22Rv1 (cell line): ENCODE results near the gene GNG7.

ENCODE experiments used
- H3K27ac ChIP-seq: fragments of 450-650 bp; 2 replicates; pipeline ENCODE4 v1.5.1; 2017
- ZFX ChIP-seq: fragments of 450-650 bp; IDR thresholded peaks from 2 replicates; pipeline ENCODE4 v1.6.1; 2017; ENCODE audit warnings: antibody characterized with exemption, borderline replicate concordance
- TF ChIP-seq, protein P1 (sequence below): fragments of 450-650 bp; IDR thresholded peaks from 2 replicates; pipeline ENCODE4 v1.5.1; 2017; ENCODE audit warnings: mild to moderate bottlenecking

Gene GNG7

GRCh38 chr19:2517881-2518601, 184.5 kb downstream of the GNG7 start:
- TF ChIP-seq, protein P1, sequence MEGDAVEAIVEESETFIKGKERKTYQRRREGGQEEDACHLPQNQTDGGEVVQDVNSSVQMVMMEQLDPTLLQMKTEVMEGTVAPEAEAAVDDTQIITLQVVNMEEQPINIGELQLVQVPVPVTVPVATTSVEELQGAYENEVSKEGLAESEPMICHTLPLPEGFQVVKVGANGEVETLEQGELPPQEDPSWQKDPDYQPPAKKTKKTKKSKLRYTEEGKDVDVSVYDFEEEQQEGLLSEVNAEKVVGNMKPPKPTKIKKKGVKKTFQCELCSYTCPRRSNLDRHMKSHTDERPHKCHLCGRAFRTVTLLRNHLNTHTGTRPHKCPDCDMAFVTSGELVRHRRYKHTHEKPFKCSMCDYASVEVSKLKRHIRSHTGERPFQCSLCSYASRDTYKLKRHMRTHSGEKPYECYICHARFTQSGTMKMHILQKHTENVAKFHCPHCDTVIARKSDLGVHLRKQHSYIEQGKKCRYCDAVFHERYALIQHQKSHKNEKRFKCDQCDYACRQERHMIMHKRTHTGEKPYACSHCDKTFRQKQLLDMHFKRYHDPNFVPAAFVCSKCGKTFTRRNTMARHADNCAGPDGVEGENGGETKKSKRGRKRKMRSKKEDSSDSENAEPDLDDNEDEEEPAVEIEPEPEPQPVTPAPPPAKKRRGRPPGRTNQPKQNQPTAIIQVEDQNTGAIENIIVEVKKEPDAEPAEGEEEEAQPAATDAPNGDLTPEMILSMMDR: no peak
- no peak for TF ChIP-seq ZFX
- no peak overlapping the region for H3K27ac ChIP-seq

DNA sequence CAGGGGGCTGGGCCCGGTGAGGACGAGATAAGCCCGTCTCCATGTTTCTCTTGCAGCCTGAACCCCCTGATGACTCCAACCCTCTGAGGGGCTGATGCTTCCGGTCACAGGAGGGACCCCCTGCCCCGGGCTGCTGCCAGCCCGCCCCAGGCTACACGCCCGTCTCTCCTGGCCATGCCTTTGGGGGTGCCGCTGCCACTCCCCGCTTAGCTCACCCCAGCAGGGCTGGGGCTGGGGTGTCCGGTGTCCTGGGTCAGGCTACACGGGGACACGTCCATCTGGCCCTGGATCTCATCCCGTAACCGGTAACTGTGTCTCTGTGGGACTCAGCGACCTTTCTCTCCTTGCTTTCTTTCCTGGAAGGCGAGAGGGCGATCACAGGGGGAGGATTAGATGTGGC, 185.8 kb downstream of the GNG7 start:
- TF ChIP-seq ZFX: no peak
- TF ChIP-seq, protein P1: no peak
- H3K27ac ChIP-seq: no peak overlapping the region

- no peak overlapping the region for H3K27ac ChIP-seq
- no peak for TF ChIP-seq ZFX
- TF ChIP-seq, protein P1: no peak
Observed at GRCh38 chr19:2514981-2515518, 187.4 kb downstream of the GNG7 start.

GRCh38 chr19:2512523-2513431, 189.7 kb downstream of the GNG7 start:
- TF ChIP-seq, protein P1: no peak
- no peak for TF ChIP-seq ZFX
- H3K27ac ChIP-seq: no peak overlapping the region

DNA sequence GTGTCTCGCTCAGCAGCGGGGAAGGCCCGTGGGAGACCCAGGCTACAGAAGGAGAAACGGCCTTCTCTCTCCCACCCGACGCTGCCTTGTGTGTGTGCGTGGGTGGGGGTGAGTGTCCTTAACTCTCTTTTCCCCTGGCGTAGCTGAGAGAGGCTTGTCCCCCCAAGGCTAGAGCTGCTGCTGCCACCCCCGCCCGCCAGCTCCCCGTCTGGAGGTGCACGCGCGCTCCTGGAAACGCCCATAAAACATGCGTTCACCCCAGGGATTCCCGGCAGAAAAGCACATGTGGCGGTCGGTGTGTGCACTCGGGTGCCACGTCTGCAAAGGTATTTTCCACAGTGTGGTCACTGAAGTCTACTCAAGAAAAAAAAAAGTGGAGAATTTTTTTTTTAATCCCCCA, 190.5 kb downstream of the GNG7 start:
- H3K27ac ChIP-seq: no peak overlapping the region
- TF ChIP-seq, protein P1: no peak
- no peak for TF ChIP-seq ZFX

GRCh38 chr19:2511570-2511969, 190.9 kb downstream of the GNG7 start:
- TF ChIP-seq ZFX: no peak
- TF ChIP-seq, protein P1: no peak

More at GRCh38 chr19:2511570-2511969, 190.9 kb downstream of the GNG7 start:
- H3K27ac ChIP-seq: no peak overlapping the region
